ENCODE measurements around the gene KCNJ15. TPM values are rescaled to one million over a fixed set of nuclear protein-coding genes. Genes with fewer than 3 reads are reported as not detected.

The KCNJ15 gene
- polyA plus RNA-seq, 3 donors = 4.5 to 26.5 (median 8.0) TPM

GRCh38 chr21:38340131-38340530 is 83.3 kb downstream of the KCNJ15 start:
- Mint-ChIP-seq H3K4me1 (no peaks in the 10 kb centered on the region), H3K4me3 (no peak overlapping the region), H3K27me3 (ENCODE audit: low read depth in 3 of 3) (peaks cover 1 to 7% (median 3%) of the 10 kb centered on the region in 3 donors), H3K9me3 (peaks cover 0 to 6% (median 0%) of the 10 kb centered on the region in 7 donors), H3K27ac (no peak overlapping the region), H3K36me3 (no peaks in the 10 kb centered on the region)
- no peaks in the 10 kb centered on the region for H3K9me3 ChIP-seq (replicated peaks in 1 of 2; ENCODE audit: control insufficient read depth in 1 of 2, insufficient read depth in 1 of 2, low read length in 2 of 2)
- 97% methylated on average over 4 of the region's 4 CpGs for WGBS (ENCODE audit: insufficient coverage)
- no peaks in the 10 kb centered on the region for H3K4me1 ChIP-seq (ENCODE audit: control insufficient read depth in 1 of 2, insufficient read depth in 2 of 2, low read length in 2 of 2)
- no peaks in the 10 kb centered on the region for H3K79me2 ChIP-seq (ENCODE audit: insufficient read depth, low read length)
- no peak for TF ChIP-seq CTCF (IDR thresholded peaks at IDR 0.05)
- no peaks in the 10 kb centered on the region for H3K27me3 ChIP-seq (ENCODE audit: control insufficient read depth in 2 of 2, insufficient read depth in 2 of 2, low read length in 2 of 2)
- H3K4me2 ChIP-seq (replicated peaks; ENCODE audit: extremely low read depth, low read length, poor library complexity, severe bottlenecking) = no peak overlapping the region
- no peak overlapping the region for H3K9ac ChIP-seq (ENCODE audit: insufficient read depth, low read length, poor library complexity, severe bottlenecking)
- no peak overlapping the region for H3K27ac ChIP-seq (ENCODE audit: low read depth in 1 of 2, low read length in 2 of 2)
- H2AFZ ChIP-seq (ENCODE audit: insufficient read depth, low read depth, low read length, poor library complexity, severe bottlenecking) = no peak overlapping the region
- no peak overlapping the region for H3K4me3 ChIP-seq (replicated peaks in 1 of 3; ENCODE audit: low read depth in 2 of 3, low read length in 3 of 3)
- H4K20me1 ChIP-seq (ENCODE audit: insufficient read depth, low read length) = no peaks in the 10 kb centered on the region
- no peak for DNase-seq
- intact Hi-C loops (cut with micrococcal nuclease) = no loop called here
- H3K36me3 ChIP-seq (replicated peaks in 1 of 2; ENCODE audit: control insufficient read depth in 1 of 2, insufficient read depth in 2 of 2, low read length in 2 of 2) = no peaks in the 10 kb centered on the region

- DNase-seq = no peak
- Histone ChIP-seq H3K4me1 (ENCODE audit: control insufficient read depth in 1 of 2, insufficient read depth in 2 of 2, low read length in 2 of 2) (peaks cover 0 to 10% of the 10 kb centered on the region in 2 donors), H3K79me2 (ENCODE audit: insufficient read depth, low read length) (no peaks in the 10 kb centered on the region), H4K20me1 (ENCODE audit: insufficient read depth, low read length) (no peaks in the 10 kb centered on the region), H3K27ac (ENCODE audit: low read depth in 1 of 2, low read length in 2 of 2) (no peak overlapping the region), H3K36me3 (replicated peaks in 1 of 2; ENCODE audit: control insufficient read depth in 1 of 2, insufficient read depth in 2 of 2, low read length in 2 of 2) (no peaks in the 10 kb centered on the region), H3K4me3 (replicated peaks in 1 of 3; ENCODE audit: low read depth in 2 of 3, low read length in 3 of 3) (no peak overlapping the region), H3K4me2 (replicated peaks; ENCODE audit: extremely low read depth, low read length, poor library complexity, severe bottlenecking) (no peak overlapping the region), H3K9ac (ENCODE audit: insufficient read depth, low read length, poor library complexity, severe bottlenecking) (no peak overlapping the region), H2AFZ (ENCODE audit: insufficient read depth, low read depth, low read length, poor library complexity, severe bottlenecking) (no peak overlapping the region), H3K9me3 (replicated peaks in 1 of 2; ENCODE audit: control insufficient read depth in 1 of 2, insufficient read depth in 1 of 2, low read length in 2 of 2) (no peaks in the 10 kb centered on the region), H3K27me3 (ENCODE audit: control insufficient read depth in 2 of 2, insufficient read depth in 2 of 2, low read length in 2 of 2) (no peaks in the 10 kb centered on the region)
- TF ChIP-seq CTCF (IDR thresholded peaks at IDR 0.05) = no peak
- Mint-ChIP-seq H3K36me3 (no peaks in the 10 kb centered on the region), H3K27ac (no peak overlapping the region), H3K4me3 (no peak overlapping the region), H3K9me3 (peaks cover 0 to 4% (median 2%) of the 10 kb centered on the region in 7 donors), H3K4me1 (peaks cover 8% of the 10 kb centered on the region), H3K27me3 (ENCODE audit: low read depth in 3 of 3) (peaks cover 0 to 7% (median 4%) of the 10 kb centered on the region in 3 donors)
- 97% methylated on average over 4 of the region's 5 CpGs for WGBS (ENCODE audit: insufficient coverage)
- intact Hi-C loops (cut with micrococcal nuclease) = no loop called here
Measured at GRCh38 chr21:38341546-38342012, 84.8 kb downstream of the KCNJ15 start.
